Right lobe of liver (tissue), 4 donors: Measurements from ENCODE around the gene C19orf85.

ENCODE experiments used
- POLR2A ChIP-seq: fragments of 450-650 bp; IDR thresholded peaks from one replicate; pipeline ENCODE4 v1.6.1; 2017; ENCODE audit warnings: antibody characterized with exemption, mild to moderate bottlenecking
- TF ChIP-seq, protein P1 (sequence below), 4 donors: fragments of 200-600 bp in 3 of 4; fragments of 450-650 bp in 1 of 4; IDR thresholded peaks; one replicate each; pipeline versions ENCODE4 v1.5.1 to v1.8.0; 2016 to 2022; ENCODE audit warnings: antibody characterized with exemption in 4 of 4, mild to moderate bottlenecking in 2 of 4
- donor health status: DM: no; HTN: no; CAD: no.
- donor health status: DM: no; HTN: no; CAD: no.
- donor health status: DM: no; HTN: yes; CAD: no.

DNA sequence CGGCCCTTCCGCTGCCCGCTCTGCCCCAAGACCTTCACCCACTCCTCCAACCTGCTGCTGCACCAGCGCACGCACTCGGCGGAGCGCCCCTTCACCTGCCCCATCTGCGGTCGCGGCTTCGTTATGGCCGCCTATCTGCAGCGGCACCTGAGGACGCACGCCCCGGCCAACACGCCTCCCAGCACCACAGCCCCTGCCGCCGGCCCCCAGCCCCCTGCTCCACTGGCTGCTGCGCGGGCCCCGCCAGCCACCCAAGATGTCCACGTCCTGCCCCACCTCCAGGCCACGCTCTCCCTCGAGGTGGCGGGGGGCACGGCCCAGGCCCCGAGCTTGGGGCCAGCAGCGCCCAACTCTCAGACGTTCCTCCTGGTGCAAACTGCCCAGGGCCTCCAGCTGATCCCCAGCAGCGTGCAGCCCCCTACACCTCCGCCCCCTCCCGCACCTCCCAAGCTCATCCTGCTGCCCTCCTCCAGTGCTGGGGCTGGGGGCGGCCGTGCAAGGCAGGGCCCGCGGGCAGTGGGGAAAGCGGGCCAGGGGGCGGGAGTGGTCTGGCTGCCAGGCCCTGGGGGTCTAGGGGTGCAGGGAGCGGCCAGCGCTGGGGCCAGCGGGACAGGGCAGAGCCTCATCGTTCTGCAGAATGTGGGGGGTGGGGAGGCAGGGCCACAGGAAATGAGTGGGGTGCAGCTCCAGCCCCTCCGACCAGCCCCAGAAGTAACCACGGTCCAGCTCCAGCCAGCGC lies 18.6 kb upstream of the C19orf85 start:
- TF ChIP-seq POLR2A = no peak
- TF ChIP-seq, protein P1, sequence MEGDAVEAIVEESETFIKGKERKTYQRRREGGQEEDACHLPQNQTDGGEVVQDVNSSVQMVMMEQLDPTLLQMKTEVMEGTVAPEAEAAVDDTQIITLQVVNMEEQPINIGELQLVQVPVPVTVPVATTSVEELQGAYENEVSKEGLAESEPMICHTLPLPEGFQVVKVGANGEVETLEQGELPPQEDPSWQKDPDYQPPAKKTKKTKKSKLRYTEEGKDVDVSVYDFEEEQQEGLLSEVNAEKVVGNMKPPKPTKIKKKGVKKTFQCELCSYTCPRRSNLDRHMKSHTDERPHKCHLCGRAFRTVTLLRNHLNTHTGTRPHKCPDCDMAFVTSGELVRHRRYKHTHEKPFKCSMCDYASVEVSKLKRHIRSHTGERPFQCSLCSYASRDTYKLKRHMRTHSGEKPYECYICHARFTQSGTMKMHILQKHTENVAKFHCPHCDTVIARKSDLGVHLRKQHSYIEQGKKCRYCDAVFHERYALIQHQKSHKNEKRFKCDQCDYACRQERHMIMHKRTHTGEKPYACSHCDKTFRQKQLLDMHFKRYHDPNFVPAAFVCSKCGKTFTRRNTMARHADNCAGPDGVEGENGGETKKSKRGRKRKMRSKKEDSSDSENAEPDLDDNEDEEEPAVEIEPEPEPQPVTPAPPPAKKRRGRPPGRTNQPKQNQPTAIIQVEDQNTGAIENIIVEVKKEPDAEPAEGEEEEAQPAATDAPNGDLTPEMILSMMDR (IDR thresholded peaks at IDR 0.05) = no peak
